Activated CD4-positive, CD25-positive, alpha-beta regulatory T cell treated with anti-CD3 and anti-CD28 coated beads, Interleukin-2, amount 50 U/mL, for 24 hours (primary cell): Measurements from ENCODE around the gene SMARCA2.
A peak's percentile ranks its signal among the peaks of the same experiment; 100 is the strongest.

Experiments
- ATAC-seq, 2 donors: fragments of 150-1000 bp; cut with Tn5 transposase; one replicate each; pipeline ENCODE4 v1.10.0; 2021; ENCODE audit warnings: mild to moderate bottlenecking in 1 of 2, moderate library complexity in 1 of 2

SMARCA2 gene

GRCh38 chr9:2043243-2043642 lies 28.1 kb downstream of the SMARCA2 start:
- ATAC-seq: no peak

DNA sequence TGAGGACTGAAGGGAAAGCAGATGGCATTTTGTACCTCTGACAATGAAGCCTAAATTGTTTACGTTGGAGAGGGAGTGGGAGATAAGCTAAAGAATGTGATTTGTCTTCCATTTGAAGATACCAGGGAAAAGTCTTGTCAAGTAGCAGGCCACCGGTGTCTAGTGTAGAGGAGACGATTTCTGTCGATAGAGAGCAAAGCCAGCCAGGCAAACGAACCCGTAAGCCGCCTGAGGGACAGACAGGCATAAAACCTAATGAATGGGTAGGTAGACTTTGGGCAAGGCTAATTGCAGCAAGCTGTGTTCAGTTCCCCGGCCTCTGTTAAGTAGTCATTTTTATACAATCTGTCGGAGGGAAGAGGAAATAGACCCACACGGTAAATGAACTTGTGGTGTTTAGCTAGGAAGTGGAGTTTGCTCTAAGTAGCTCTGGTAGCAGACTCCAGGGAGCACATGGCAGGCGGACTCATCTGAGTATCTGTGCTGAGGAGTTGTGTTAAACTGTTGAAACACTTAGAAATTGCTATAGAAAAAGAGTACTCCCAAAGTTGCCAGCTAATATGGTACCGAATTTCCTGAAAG lies 28.8 kb downstream of the SMARCA2 start:
- ATAC-seq: no peak

- no peak for ATAC-seq
These were observed 32.1 kb downstream of the SMARCA2 start for GRCh38 chr9:2047144-2047671.

- ATAC-seq: no peak
These were observed 32.8 kb downstream of the SMARCA2 start for GRCh38 chr9:2047916-2048315.

- no peak for ATAC-seq
These were observed 35.1 kb downstream of the SMARCA2 start for GRCh38 chr9:2050236-2050635.

DNA sequence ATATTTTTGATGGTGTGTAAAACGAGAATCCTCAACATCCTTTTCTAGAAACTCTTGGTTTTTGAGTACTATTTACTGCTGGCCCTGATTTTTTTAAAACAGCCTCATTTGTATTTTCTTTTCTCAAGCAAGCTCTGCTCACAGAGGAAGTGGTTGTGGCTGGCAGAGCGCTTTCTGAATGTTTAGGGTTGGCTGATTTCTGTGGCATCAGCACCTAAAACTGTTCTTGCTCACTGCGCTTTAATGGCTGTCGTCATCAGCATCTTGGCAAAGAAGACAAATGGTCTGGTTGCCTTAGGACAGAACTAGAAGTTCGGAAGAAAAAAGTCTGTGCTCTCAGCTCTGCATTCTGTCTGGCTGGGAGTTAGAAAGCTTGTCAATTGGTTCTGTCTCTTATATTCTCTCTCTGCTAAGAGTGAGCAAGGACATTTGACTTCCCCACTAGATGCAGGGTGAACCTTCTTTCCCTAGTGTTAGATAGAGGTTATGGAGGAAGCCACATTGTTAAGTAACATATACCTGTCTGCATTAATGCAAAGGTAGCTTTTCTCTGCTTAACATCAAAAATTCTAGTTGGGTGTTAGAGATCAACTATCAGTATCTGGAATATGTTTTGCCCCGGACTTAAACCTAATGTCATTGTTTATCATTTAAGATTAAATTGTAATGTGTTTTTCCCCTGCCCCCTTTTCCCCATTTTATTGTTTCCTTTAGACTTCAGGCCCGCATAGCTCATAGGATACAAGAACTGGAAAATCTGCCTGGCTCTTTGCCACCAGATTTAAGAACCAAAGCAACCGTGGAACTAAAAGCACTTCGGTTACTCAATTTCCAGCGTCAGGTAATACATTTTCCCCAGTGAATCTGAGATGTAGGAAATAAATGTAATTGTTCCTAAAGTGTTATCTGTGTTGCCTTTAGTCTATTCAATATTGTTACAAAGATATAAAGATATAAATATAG lies 39.0 kb downstream of the SMARCA2 start:
- peak; percentile 82 to 86 for ATAC-seq

- peak; percentile 65 to 68 for ATAC-seq
These were observed 40.1 kb downstream of the SMARCA2 start for GRCh38 chr9:2055203-2055658.

GRCh38 chr9:2059274-2059929 lies 44.3 kb downstream of the SMARCA2 start:
- ATAC-seq: peak; percentile 38 to 42

- ATAC-seq: no peak
These were observed 45.3 kb downstream of the SMARCA2 start for GRCh38 chr9:2060424-2060823.

- ATAC-seq: no peak
These were observed 50.6 kb downstream of the SMARCA2 start for GRCh38 chr9:2065704-2066103.

DNA sequence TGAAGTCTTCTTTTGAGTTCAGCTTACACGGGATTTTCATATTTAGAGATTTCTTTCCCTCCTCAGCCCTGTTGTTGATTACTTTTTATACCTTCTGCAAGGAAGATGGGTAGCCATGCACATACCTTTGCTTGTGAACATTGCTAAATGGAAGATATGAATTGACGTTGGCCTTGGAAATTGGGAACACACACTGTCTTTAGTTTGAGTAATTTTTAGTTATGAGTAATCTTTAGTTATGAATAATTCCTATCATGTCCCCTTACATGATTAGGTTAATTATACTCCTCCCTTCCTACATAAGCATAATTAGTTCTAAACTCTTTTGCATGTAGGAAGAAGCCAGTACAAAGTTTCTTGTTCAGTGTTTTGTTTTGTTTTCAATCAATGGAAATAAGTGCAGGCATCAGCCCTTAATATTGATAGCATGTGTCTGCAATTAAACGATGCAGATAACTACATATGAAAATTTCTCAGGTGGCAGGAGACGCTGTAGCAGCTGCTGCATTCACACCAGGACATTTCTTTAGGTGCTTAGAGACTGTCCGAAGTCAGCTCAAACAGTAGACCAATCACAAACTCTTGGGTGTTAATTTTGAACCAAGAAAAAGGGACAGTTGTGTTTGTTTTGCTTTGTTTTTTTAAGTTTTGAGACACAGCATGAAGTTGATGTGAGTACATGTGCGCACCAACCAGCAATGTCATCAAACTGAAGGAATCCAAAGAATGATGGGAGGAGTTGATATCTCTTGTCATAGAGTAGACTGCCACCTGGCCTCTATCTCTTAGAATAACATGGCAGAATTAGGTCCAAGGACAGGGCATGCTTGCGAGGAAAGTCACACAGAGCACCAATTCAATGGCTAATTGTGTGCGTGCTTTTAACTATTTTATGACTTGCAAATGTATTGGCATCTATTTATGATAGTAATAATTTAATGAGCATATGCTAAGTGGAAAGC lies 51.4 kb downstream of the SMARCA2 start:
- peak; percentile 51 to 63 for ATAC-seq

- peak in 1 of 2 donors; percentile 30 for ATAC-seq
These were observed 57.7 kb downstream of the SMARCA2 start for GRCh38 chr9:2072752-2073405.

DNA sequence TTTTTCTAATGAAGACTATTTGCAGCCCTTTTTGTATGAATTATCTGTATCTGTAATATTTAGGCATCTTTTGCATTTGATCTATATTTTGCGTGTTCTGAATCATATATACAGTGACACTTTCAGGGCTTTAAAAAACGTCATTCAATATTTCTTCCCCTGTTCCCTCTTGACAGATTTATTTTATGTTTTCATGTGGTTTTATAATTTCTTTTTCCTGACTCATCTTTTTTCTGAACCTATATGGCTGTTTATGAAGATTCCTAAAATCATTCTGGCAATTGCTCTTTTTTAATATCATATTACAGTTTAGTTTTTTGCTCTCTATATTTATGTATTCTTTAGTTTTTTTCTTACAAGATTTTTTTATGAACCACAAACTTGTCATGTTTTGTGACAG lies 67.6 kb downstream of the SMARCA2 start:
- no peak for ATAC-seq

DNA sequence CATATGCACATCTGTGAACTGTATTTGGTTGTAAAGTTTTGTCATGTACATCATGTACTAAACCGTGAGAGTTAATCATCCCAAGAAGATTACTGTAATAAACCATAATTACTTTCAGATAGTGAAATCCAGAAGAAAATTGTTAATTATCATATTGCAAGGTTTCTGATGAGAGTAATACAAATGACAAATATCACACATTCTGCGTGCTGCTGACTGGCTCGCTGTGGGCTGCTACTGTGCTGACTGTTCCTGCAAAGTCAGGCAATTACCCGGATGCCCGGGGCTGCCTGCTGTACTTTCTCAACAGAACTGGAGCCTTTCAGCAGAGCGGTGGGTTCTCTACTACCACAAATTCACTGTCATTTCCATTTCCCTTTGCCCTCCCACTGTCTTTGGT lies 68.3 kb downstream of the SMARCA2 start:
- no peak for ATAC-seq

DNA sequence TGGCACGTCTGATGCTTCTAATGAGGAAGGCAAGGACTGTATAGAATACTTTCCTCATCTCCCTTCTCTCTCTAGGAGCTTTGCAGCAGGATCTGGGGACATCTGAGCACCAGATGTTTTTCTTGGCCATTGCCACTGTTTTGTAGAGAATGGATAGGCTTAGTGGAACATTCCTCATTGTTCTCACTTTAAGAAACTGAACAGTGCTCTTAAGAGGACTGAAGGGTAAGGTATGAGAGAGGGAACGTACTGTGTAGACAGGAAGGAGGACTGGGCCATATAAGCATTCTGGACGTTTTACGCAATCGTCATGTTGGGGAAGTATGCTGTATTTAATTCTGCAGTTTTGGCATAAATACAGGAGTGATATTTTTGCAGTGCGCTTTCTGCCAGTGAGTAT lies 70.6 kb downstream of the SMARCA2 start:
- no peak for ATAC-seq

- no peak for ATAC-seq
These were observed 71.0 kb downstream of the SMARCA2 start for GRCh38 chr9:2086116-2086515.

GRCh38 chr9:2086971-2087370 lies 71.8 kb downstream of the SMARCA2 start:
- no peak for ATAC-seq

DNA sequence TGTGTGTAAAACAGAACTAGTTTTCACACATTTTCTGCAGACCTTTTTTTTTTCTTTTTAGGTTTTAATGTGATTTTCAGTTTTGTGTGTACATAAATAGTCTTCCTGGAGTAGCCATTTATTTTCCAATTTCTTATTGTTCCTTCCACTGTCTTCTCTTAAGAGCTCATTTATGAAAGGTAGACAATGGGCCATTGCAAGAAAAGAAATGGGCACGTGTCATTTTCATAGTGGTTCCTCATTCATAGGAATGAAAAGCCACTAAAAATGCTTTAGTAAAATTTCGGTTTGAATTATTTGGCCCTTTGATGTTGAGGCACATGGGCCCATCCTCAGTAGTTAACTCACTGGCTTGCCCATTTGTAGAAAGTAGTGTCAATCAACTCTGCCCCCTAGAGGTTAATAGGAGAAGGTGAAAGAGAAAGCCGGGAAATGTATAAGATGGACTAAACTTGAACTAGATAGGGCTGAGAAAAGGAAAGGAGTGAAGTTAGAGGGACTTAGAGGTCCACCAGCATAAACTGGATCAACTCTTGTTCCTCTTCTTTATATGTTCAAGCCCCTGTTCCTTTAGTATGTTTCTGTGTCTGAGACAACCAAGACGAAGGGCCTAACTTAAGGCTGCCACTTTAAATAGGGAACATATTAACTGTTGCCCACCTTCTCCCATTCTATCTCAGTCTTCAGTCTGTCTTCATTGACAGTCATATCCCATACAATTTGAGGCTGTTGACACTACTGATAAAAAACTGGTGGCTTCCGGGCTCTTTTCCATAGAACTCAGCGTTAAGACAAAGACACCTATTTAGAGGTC lies 72.6 kb downstream of the SMARCA2 start:
- peak; percentile 80 to 81 for ATAC-seq

DNA sequence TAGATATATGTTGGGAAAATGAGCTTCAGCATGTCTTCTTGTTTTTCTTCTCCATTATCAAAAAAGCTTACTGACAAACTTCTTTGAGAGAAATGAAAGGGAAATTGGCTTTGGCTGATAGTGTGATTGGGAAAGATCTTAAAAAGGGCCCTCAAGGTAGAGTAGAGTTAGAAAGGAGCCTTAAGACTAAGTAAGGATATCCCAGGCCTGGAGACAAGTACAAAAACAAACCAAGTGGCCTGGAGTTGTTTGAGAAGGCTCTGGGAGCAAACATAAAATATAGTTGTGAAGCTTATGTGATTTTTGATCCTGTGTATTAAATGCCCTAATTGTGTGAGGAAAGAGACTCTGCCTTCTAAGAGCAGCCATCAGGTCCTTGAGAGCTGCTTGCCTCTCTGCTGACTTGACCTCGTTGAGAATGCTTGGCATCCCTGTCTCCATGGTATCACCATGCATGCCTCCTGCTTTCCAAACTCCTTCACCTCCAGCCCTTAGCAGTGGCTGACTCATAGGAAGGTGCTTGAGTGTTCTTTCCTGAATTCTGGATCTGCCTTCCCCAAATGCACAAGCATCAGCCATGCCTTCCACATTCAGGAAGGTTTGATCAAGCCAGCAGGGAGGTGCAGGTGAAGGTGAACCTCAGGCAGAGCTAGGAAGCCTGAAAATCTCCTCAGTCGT lies 78.9 kb downstream of the SMARCA2 start:
- ATAC-seq: no peak

GRCh38 chr9:2096376-2096970 lies 81.3 kb downstream of the SMARCA2 start:
- no peak for ATAC-seq
